Ishikawa (cell line): ENCODE results near the gene DOCK2.

Experiments
- CEBPB ChIP-seq: IDR thresholded peaks from 2 replicates; pipeline ENCODE4 v1.6.1; 2012
- CREB1 ChIP-seq: IDR thresholded peaks from 2 replicates; pipeline ENCODE4 v1.6.1; 2012; ENCODE audit warnings: low read depth
- EGR1 ChIP-seq: IDR thresholded peaks from 2 replicates; pipeline ENCODE4 v1.6.1; 2012
- EP300 ChIP-seq: IDR thresholded peaks from 2 replicates; pipeline ENCODE4 v1.6.1; 2012; ENCODE audit warnings: borderline replicate concordance
- FOXM1 ChIP-seq: IDR thresholded peaks from 2 replicates; pipeline ENCODE4 v1.6.1; 2012; ENCODE audit warnings: low read depth, borderline replicate concordance
- NFIC ChIP-seq: IDR thresholded peaks from 2 replicates; pipeline ENCODE4 v1.6.1; 2012
- RAD21 ChIP-seq: IDR thresholded peaks from 2 replicates; pipeline ENCODE4 v1.6.1; 2012; ENCODE audit warnings: low read depth
- TAF1 ChIP-seq: IDR thresholded peaks from 2 replicates; pipeline ENCODE4 v1.6.1; 2012; ENCODE audit warnings: low read depth, mild to moderate bottlenecking
- TCF12 ChIP-seq: IDR thresholded peaks from 2 replicates; pipeline ENCODE4 v1.6.1; 2012; ENCODE audit warnings: low read depth
- TEAD4 ChIP-seq: IDR thresholded peaks from 2 replicates; pipeline ENCODE4 v1.6.1; 2012
- YY1 ChIP-seq: IDR thresholded peaks from 2 replicates; pipeline ENCODE4 v1.6.1; 2012; ENCODE audit warnings: low read depth
- ZBTB7A ChIP-seq: IDR thresholded peaks from 2 replicates; pipeline ENCODE4 v1.6.1; 2012; ENCODE audit warnings: low read depth
- TF ChIP-seq, protein P1 (sequence below): IDR thresholded peaks from 2 replicates; pipeline ENCODE4 v1.6.1; 2012
- TF ChIP-seq, protein P2 (sequence below): IDR thresholded peaks from 2 replicates; pipeline ENCODE4 v1.6.1; 2012; ENCODE audit warnings: low read depth, mild to moderate bottlenecking
- TF ChIP-seq, protein P3 (sequence below): IDR thresholded peaks from 2 replicates; pipeline ENCODE4 v1.6.1; 2012

DOCK2 gene

DNA sequence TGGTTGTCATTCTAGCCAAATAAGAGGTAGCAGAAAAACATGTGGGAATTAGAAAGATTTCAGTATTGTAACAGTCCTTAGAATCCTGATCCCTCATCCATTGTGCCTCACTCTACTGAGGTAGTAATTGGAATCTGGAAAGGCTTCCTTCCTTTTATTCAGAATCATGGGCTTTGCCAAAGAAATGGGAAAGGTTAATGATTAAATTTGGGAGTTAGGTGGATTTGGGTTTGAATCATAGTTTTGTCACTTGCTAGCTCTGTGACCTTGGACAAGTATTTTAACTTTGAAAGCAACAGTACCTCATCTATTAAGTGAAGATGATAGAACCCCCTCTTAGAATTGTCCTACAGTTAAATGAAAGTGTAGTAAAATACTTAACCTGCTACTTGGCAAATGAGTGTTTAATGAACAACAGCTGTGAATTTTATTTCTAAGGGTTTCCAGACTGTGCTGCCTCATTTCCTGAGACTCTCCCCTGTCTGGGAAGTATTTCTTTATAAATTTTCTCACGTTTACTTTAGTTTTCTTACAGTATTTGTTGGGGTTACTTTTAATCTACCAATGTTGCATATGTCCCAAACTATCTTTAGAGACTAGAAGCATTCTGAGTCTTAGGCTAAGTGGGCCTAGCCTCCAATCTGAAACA is 41.8 kb upstream of the DOCK2 start:
- no peak for TF ChIP-seq EGR1
- no peak for TF ChIP-seq TCF12
- TF ChIP-seq TEAD4: no peak
- TF ChIP-seq EP300: no peak
- no peak for TF ChIP-seq TAF1
- TF ChIP-seq, protein P1, sequence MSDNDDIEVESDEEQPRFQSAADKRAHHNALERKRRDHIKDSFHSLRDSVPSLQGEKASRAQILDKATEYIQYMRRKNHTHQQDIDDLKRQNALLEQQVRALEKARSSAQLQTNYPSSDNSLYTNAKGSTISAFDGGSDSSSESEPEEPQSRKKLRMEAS: no peak
- TF ChIP-seq RAD21: no peak
- TF ChIP-seq NFIC: no peak
- TF ChIP-seq, protein P2, sequence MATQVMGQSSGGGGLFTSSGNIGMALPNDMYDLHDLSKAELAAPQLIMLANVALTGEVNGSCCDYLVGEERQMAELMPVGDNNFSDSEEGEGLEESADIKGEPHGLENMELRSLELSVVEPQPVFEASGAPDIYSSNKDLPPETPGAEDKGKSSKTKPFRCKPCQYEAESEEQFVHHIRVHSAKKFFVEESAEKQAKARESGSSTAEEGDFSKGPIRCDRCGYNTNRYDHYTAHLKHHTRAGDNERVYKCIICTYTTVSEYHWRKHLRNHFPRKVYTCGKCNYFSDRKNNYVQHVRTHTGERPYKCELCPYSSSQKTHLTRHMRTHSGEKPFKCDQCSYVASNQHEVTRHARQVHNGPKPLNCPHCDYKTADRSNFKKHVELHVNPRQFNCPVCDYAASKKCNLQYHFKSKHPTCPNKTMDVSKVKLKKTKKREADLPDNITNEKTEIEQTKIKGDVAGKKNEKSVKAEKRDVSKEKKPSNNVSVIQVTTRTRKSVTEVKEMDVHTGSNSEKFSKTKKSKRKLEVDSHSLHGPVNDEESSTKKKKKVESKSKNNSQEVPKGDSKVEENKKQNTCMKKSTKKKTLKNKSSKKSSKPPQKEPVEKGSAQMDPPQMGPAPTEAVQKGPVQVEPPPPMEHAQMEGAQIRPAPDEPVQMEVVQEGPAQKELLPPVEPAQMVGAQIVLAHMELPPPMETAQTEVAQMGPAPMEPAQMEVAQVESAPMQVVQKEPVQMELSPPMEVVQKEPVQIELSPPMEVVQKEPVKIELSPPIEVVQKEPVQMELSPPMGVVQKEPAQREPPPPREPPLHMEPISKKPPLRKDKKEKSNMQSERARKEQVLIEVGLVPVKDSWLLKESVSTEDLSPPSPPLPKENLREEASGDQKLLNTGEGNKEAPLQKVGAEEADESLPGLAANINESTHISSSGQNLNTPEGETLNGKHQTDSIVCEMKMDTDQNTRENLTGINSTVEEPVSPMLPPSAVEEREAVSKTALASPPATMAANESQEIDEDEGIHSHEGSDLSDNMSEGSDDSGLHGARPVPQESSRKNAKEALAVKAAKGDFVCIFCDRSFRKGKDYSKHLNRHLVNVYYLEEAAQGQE: no peak
- TF ChIP-seq YY1: no peak
- TF ChIP-seq, protein P3, sequence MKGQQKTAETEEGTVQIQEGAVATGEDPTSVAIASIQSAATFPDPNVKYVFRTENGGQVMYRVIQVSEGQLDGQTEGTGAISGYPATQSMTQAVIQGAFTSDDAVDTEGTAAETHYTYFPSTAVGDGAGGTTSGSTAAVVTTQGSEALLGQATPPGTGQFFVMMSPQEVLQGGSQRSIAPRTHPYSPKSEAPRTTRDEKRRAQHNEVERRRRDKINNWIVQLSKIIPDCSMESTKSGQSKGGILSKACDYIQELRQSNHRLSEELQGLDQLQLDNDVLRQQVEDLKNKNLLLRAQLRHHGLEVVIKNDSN: no peak
- TF ChIP-seq FOXM1: no peak
- no peak for TF ChIP-seq CEBPB
- no peak for TF ChIP-seq CREB1
- no peak for TF ChIP-seq ZBTB7A

DNA sequence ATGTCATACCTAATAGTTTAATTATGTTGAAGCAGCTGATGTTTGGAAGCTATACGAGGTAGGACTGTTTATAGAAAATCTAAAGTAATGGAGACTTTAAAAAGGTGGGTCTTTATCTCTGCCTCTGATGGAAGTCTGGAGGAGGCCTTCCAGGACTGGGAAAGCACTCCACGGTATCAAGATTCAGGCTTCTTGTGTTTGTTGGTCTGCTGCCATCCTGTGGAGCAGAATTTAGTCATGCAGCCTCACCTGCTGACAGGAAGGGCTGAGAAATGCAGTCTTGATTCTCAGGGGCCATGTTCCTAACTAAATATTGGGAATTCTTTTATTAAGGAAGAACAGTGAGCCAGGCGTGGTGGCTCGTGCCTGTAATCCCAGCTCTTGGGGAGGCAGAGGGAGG is 37.6 kb upstream of the DOCK2 start:
- TF ChIP-seq NFIC (no peak), EP300 (no peak), TEAD4 (no peak), RAD21 (no peak), TAF1 (no peak), CEBPB (no peak), FOXM1 (no peak), YY1 (no peak), ZBTB7A (no peak), EGR1 (no peak), CREB1 (no peak), TCF12 (no peak)
- TF ChIP-seq, protein P3: no peak
- TF ChIP-seq, protein P2: no peak
- TF ChIP-seq, protein P1: no peak

DNA sequence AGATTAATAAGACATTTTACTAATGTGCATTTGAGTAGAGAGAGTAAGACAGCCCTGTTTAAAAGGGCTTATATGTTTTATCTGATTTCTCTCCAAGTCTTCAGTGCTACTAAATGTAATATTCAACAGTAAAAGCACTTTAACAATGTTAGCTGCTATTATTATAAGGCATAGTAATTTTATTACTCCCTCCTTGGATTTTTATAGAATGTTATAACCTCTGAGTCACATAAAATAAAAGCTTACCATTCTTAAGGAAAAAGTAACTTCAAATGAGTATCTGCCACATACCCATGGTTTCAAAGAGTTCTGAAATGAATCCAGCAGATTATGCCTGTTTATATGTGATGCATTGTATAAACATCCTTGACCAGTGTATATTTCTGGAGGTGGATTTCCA is 34.5 kb upstream of the DOCK2 start:
- TF ChIP-seq YY1 (no peak), EGR1 (no peak), FOXM1 (no peak), TAF1 (no peak), TCF12 (no peak), EP300 (no peak), RAD21 (no peak), CEBPB (no peak), CREB1 (no peak), ZBTB7A (no peak), TEAD4 (no peak), NFIC (no peak)
- TF ChIP-seq, protein P3: no peak
- TF ChIP-seq, protein P1: no peak
- TF ChIP-seq, protein P2: no peak

DNA sequence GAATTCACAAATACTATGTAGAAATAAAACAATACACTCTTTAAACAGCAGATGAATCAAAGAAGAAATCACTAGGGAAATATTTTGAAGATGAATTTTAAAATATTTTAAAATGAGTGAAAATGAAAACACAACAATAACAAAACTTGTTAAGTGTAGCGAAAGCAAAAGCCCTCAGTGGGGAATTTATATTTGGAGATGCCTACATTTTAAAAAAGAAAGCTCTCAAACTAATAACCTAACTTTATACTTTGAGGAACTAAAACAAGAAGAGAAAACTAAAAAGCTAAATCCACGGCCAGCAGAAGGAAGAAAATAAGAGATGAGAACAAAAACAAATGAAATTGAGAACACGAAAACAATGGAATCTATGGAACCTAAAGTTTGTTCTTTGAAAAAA is 30.8 kb upstream of the DOCK2 start:
- TF ChIP-seq TCF12: no peak
- TF ChIP-seq EP300: no peak
- no peak for TF ChIP-seq ZBTB7A
- no peak for TF ChIP-seq YY1
- no peak for TF ChIP-seq NFIC
- no peak for TF ChIP-seq EGR1
- TF ChIP-seq, protein P3: no peak
- TF ChIP-seq TEAD4: no peak
- TF ChIP-seq CEBPB: no peak
- no peak for TF ChIP-seq TAF1
- TF ChIP-seq, protein P1: no peak
- no peak for TF ChIP-seq FOXM1
- no peak for TF ChIP-seq RAD21
- TF ChIP-seq, protein P2: no peak
- no peak for TF ChIP-seq CREB1
